Measurements from ENCODE around the gene CALML6.

The CALML6 gene, protein sequence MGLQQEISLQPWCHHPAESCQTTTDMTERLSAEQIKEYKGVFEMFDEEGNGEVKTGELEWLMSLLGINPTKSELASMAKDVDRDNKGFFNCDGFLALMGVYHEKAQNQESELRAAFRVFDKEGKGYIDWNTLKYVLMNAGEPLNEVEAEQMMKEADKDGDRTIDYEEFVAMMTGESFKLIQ

DNA sequence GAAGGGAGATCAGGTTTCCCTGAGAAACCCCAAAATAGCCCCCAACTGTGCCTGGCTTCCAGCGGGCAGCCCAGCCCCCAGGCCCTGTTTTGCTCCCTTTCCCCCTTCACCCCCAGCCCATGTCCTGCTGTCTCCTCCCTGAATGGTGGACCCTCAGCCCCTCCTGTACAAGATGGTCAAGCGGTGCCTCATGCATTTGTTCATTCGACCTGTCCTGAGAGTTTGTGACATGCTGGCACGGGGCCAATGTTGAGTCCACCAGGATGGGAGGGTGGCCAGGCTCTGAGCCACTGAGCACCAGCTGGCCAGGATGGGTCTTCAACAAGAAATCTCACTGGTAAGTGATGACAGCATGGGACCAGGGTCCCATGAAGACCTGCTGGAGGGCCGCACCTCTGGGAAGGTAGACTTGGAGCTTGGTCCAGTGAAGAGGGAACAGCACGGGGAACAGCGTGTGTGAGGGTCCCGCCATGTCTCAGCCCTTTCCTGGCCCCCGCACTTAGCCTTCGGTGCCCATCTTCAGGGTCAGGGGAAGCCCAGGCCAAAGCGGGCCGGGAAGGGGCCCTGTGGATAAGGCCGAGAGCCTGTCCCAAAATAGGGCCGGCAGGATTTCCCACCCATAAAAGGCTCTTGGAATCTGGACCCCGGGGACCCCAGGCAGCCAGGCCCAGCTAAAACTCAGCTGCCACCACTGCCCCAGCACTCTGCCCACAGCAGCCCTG is at the start of gene CALML6:
Gene CALML6 (plus strand): TSS at position 290 of the 722 bp plus-strand sequence. CDS start 21 bp downstream, at position 311.
- H3K4me3 ChIP-seq (ENCODE audit: low read length): no peak within 1 kb of the TSS
- DNase-seq (ENCODE audit: low read depth): no peak
- TF ChIP-seq, protein P1, sequence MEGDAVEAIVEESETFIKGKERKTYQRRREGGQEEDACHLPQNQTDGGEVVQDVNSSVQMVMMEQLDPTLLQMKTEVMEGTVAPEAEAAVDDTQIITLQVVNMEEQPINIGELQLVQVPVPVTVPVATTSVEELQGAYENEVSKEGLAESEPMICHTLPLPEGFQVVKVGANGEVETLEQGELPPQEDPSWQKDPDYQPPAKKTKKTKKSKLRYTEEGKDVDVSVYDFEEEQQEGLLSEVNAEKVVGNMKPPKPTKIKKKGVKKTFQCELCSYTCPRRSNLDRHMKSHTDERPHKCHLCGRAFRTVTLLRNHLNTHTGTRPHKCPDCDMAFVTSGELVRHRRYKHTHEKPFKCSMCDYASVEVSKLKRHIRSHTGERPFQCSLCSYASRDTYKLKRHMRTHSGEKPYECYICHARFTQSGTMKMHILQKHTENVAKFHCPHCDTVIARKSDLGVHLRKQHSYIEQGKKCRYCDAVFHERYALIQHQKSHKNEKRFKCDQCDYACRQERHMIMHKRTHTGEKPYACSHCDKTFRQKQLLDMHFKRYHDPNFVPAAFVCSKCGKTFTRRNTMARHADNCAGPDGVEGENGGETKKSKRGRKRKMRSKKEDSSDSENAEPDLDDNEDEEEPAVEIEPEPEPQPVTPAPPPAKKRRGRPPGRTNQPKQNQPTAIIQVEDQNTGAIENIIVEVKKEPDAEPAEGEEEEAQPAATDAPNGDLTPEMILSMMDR (conservative IDR thresholded peaks at IDR 0.05; ENCODE audit: low read length): no peak

DNA sequence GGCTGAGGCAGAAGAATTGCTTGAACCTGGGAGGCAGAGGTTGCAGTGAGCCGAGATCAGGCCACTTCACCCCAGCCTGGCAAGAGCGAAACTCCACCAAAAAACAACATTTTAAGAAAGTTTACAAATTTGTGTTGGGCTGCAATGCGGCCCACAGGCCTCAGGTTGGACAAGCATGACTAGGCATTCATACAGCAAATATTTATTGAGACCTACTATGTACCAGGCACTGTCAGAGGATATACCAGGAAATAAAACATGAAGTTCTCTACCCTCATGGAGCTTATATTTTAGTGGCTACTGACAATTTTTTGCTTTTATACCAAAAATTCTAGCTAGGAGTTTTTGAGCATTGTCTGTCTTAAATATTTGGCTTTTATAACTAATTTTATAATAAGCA is 47.9 kb upstream of the CALML6 start:
- TF ChIP-seq, protein P1 (conservative IDR thresholded peaks at IDR 0.05; ENCODE audit: low read length): no peak
- no peak overlapping the region for H3K4me3 ChIP-seq (ENCODE audit: low read length)
- DNase-seq (ENCODE audit: low read depth): no peak

DNA sequence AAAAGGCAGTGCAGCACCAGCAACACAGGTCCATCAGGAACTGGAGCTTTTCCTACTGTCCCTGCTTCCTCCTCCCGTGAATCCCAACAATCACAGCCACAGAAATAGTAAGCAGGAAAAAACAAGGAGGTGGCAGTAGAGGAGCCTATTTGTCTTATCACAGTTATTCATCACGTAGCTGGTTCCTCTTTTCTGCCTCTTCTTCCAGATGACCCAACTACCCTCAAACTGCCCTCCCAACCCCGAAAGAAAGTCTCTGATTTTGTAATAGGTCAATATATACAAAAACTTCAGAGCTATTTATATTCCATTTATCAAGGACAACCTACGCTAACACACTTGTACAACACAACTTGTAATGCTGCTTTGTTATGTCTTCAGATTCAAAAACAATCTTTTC is 45.6 kb upstream of the CALML6 start:
- no peak for DNase-seq (ENCODE audit: low read depth)
- TF ChIP-seq, protein P1 (conservative IDR thresholded peaks at IDR 0.05; ENCODE audit: low read length): no peak
- H3K4me3 ChIP-seq (ENCODE audit: low read length): no peak overlapping the region

DNA sequence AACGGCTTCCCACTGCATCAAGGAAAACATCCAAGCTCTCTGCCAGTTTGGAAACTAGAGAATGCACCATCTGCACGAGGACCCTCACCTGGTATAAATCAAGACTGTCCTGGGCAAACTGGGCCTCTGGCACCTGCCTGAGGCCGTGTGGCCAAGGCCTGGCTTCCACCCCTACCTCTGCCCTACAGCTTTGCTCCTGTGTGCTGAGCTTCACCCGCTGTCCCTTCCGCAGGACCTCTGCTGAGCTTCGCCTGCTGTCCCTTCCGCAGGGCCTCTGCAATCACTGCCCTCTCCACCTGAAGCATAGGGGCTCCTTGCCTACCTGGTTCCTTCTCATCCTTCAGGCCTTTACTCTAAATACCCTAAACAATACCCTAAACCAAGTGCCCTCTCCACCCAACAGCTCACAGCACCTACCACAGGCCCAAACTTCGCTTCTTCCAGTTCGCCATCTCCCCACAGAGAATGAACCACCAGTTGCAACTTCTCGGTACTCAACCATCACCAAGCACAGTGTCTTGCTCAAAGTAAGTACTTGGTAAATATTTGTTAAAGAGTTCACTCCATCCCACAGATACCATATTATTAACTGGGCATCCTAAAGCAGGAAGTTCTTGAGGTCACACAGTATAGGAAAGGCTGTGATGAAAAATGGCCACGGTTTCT is 42.6 kb upstream of the CALML6 start:
- H3K4me3 ChIP-seq (ENCODE audit: low read length): no peak overlapping the region
- TF ChIP-seq, protein P1 (conservative IDR thresholded peaks at IDR 0.05; ENCODE audit: low read length): no peak
- no peak for DNase-seq (ENCODE audit: low read depth)

DNA sequence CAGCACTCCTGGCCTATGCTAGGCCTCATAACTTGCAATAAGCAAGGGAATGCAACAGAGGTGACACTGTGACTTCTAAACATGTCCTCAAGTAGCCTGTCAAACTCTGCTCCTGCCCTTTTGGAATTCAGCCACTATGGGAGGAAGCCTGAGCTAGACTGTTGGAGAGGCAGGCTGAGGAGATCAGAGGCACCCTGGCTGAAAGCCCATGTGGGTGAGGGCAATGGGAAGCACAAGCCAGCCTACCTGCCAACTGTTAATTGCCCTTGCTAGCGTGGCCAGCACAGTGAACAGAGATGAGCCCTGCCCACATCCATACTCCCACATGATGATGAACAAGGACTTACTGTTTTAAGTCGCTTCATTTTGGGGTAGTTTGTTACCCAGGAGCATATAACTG is 41.9 kb upstream of the CALML6 start:
- no peak overlapping the region for H3K4me3 ChIP-seq (ENCODE audit: low read length)
- no peak for DNase-seq (ENCODE audit: low read depth)
- TF ChIP-seq, protein P1 (conservative IDR thresholded peaks at IDR 0.05; ENCODE audit: low read length): no peak

DNA sequence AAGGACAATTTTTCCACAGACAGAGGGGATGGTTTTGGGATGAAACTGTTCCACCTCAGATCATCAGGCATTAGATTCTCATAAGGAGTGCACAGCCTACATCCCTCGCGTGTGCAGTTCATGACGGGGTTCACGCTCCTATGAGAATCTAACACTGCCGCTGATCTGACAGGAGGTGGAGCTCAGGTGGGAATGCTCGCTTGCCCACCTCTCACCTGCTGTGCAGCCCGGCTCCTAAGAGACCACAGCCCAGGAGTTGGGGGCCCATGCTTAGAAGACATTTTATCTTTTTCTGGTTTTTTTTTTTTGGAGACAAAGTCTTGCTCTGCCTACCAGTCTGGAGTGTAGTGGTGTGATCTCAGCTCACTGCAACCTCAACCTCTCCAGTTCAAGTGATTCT is 40.2 kb upstream of the CALML6 start:
- H3K4me3 ChIP-seq (ENCODE audit: low read length): no peak overlapping the region
- TF ChIP-seq, protein P1 (conservative IDR thresholded peaks at IDR 0.05; ENCODE audit: low read length): no peak
- no peak for DNase-seq (ENCODE audit: low read depth)

Data from AG10803 (cell line).